ENCODE results near the gene RCOR1. TPM values are rescaled to one million over a fixed set of nuclear protein-coding genes. Genes with fewer than 3 reads are reported as not detected.

The RCOR1 gene
- total RNA-seq, 3 donors from 2014 or later (not counting 1 experiment from before 2014, with no cell fraction given), result 20.3 to 36.5 (median 21.8) TPM

GRCh38 chr14:102554821-102555819, 37.3 kb upstream of the RCOR1 start:
- no peaks in the 10 kb centered on the region for H3K36me3 ChIP-seq (ENCODE audit: control insufficient read depth, insufficient read depth, low read length)
- no peaks in the 10 kb centered on the region for H3K36me3 Mint-ChIP-seq
- H3K9me3 ChIP-seq (ENCODE audit: control insufficient read depth, insufficient read depth, low read length), result no peaks in the 10 kb centered on the region
- no peak for TF ChIP-seq CTCF (IDR thresholded peaks at IDR 0.05)
- peak overlapping the region; percentile 67 for H3K4me3 ChIP-seq (ENCODE audit: low read length)
- ATAC-seq, result peak; percentile 91 to 97 (median 94)
- H3K4me1 Mint-ChIP-seq, result no peaks in the 10 kb centered on the region
- intact Hi-C loops (cut with micrococcal nuclease), result no loop called here
- WGBS (ENCODE audit: insufficient coverage), result 7% methylated on average over 94 of the region's 94 CpGs
- no peaks in the 10 kb centered on the region for H3K27me3 ChIP-seq (ENCODE audit: control insufficient read depth, insufficient read depth, low read length)
- H3K9me3 Mint-ChIP-seq, result no peaks in the 10 kb centered on the region
- H3K27ac ChIP-seq (ENCODE audit: low read length), result peak overlapping the region; percentile 70
- peak overlapping the region; percentile 67 for H3K4me3 Mint-ChIP-seq
- H3K4me1 ChIP-seq (ENCODE audit: control insufficient read depth, insufficient read depth, low read length), result peaks cover 13% of the 10 kb centered on the region
- DNase-seq, result peak; percentile 63 to 77
- peak overlapping the region in 1 of 2 donors; percentile 79 for H3K27ac Mint-ChIP-seq
- H3K27me3 Mint-ChIP-seq (ENCODE audit: low read depth in 2 of 2), result peaks cover 3 to 5% of the 10 kb centered on the region in 2 donors

DNA sequence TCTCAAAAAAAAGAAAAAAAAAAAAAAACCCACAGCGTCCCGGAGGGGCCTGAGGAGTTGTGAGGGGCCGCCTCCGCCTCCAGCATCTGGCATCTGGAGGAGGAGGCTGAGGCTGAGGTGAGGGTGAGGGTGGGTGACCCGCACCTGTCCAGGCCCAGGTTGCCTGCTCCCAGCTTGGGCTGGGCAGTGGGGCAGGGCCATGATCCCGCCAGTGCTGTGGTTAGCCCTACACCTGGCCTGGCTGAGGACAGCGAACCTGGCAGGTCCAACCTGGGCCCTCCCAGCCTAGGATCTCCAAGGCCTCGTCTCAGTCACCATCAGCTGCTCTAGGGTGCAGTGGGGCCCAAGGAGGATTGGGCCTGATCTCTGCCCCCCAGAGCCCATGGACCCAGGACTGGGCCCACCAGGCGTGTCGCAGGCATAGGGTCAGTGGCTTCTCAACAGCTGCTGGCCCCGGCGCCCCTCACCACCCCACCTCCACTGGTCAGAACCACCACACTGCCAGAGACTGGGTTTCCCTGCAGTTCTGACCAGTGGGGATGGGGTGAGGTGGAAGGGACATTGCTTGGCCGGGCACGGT, 36.3 kb upstream of the RCOR1 start:
- Mint-ChIP-seq H3K27me3 (ENCODE audit: low read depth in 2 of 2) (no peaks in the 10 kb centered on the region), H3K4me1 (no peaks in the 10 kb centered on the region), H3K36me3 (no peaks in the 10 kb centered on the region), H3K4me3 (no peak overlapping the region), H3K27ac (peak overlapping the region in 1 of 2 donors; percentile 79), H3K9me3 (no peaks in the 10 kb centered on the region)
- ATAC-seq, result no peak
- no peak for TF ChIP-seq CTCF (IDR thresholded peaks at IDR 0.05)
- H3K27me3 ChIP-seq (ENCODE audit: control insufficient read depth, insufficient read depth, low read length), result no peaks in the 10 kb centered on the region
- 92% methylated on average over 12 of the region's 14 CpGs for WGBS (ENCODE audit: insufficient coverage)
- intact Hi-C loops (cut with micrococcal nuclease), result no loop called here
- no peak overlapping the region for H3K4me3 ChIP-seq (ENCODE audit: low read length)
- H3K4me1 ChIP-seq (ENCODE audit: control insufficient read depth, insufficient read depth, low read length), result peaks cover 13% of the 10 kb centered on the region
- DNase-seq, result no peak
- H3K9me3 ChIP-seq (ENCODE audit: control insufficient read depth, insufficient read depth, low read length), result no peaks in the 10 kb centered on the region
- H3K36me3 ChIP-seq (ENCODE audit: control insufficient read depth, insufficient read depth, low read length), result no peaks in the 10 kb centered on the region
- no peak overlapping the region for H3K27ac ChIP-seq (ENCODE audit: low read length)

GRCh38 chr14:102557434-102558226, 34.8 kb upstream of the RCOR1 start:
- intact Hi-C loops (cut with micrococcal nuclease), result no loop called here
- no peaks in the 10 kb centered on the region for H3K36me3 Mint-ChIP-seq
- ATAC-seq (no peak), DNase-seq (no peak)
- peaks cover 13% of the 10 kb centered on the region for H3K4me1 ChIP-seq (ENCODE audit: control insufficient read depth, insufficient read depth, low read length)
- H3K27ac ChIP-seq (ENCODE audit: low read length), result no peak overlapping the region
- no peak overlapping the region for H3K4me3 ChIP-seq (ENCODE audit: low read length)
- H3K27me3 ChIP-seq (ENCODE audit: control insufficient read depth, insufficient read depth, low read length), result no peaks in the 10 kb centered on the region
- no peaks in the 10 kb centered on the region for H3K9me3 Mint-ChIP-seq
- H3K9me3 ChIP-seq (ENCODE audit: control insufficient read depth, insufficient read depth, low read length), result no peaks in the 10 kb centered on the region
- H3K36me3 ChIP-seq (ENCODE audit: control insufficient read depth, insufficient read depth, low read length), result no peaks in the 10 kb centered on the region
- no peak overlapping the region for H3K27ac Mint-ChIP-seq
- H3K4me3 Mint-ChIP-seq, result no peak overlapping the region
- WGBS (ENCODE audit: insufficient coverage), result 94% methylated on average over 12 of the region's 12 CpGs
- no peaks in the 10 kb centered on the region for H3K4me1 Mint-ChIP-seq
- TF ChIP-seq CTCF (IDR thresholded peaks at IDR 0.05), result no peak
- peaks cover 0 to 3% of the 10 kb centered on the region in 2 donors for H3K27me3 Mint-ChIP-seq (ENCODE audit: low read depth in 2 of 2)

Data from natural killer cell (primary cell).